HL-60 (cell line): ENCODE measurements around the gene WBP2.

Experiments used
- CTCF ChIP-seq: IDR thresholded peaks from one replicate; pipeline ENCODE4 v1.5.1; 2011; ENCODE audit warnings: low read length, control low read depth, inconsistent platforms; ENCODE audit not compliant: insufficient read depth
- GABPA ChIP-seq: IDR thresholded peaks from 2 replicates; pipeline ENCODE4 v1.6.1; 2012; ENCODE audit warnings: low read depth
- REST ChIP-seq: IDR thresholded peaks from 2 replicates; pipeline ENCODE4 v1.6.1; 2012; ENCODE audit warnings: low read depth; ENCODE audit not compliant: insufficient replicate concordance

- TF ChIP-seq CTCF (no peak), GABPA (no peak), REST (no peak)
These were observed 48.2 kb downstream of the WBP2 start for GRCh38 chr17:75806822-75807500.
